HT-29 (cell line): Measurements from ENCODE around the gene TOR1AIP2. TPM values are rescaled to one million over a fixed set of nuclear protein-coding genes. Genes with fewer than 3 reads are reported as not detected.
"Not testable (repeated sequence)": the region's sequence is repeated elsewhere in the genome, so short reads cannot be mapped to it uniquely, and the experiment has no call there.

Experiments used
- DNase-seq: peaks from one replicate; pipeline ENCODE4 v3.0.0-alpha.2; 2015; ENCODE audit warnings: low spot score
- total RNA-seq: library from RNA; depleted of rRNA; stranded (reverse); fragments of >200 nt; shearing (Covaris generic); gene quantifications from 2 replicates; pipeline ENCODE4 v1.2.3, GENCODE V29; 2014; rRNA removed

TOR1AIP2 gene
- total RNA-seq, 1 experiment from 2014 or later: 32.6 TPM

- DNase-seq: no peak
These were observed 69.7 kb downstream of the TOR1AIP2 start for GRCh38 chr1:179807691-179808485.

DNA sequence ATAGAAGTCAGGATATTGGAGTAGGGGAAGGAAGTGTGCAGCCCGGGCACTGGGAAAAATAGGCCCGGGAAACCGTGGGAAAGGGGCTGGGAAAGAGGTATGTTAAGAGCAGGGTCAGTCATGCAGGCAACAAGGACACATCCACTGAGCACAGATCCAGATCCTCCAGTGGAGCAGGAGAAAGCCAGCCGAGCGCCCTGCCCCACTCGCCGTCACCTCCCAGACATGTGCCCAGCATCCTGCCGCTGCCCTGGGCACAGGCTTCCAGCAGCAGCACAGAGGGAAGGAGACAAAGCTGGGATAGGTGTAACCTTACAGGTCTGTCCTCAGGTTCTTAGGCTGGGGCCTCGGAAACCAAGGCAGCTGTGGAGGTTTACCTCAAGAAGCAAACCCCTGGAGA, 70.3 kb downstream of the TOR1AIP2 start:
- DNase-seq: no peak

GRCh38 chr1:179806333-179806732, 71.3 kb downstream of the TOR1AIP2 start:
- DNase-seq: no peak

GRCh38 chr1:179805291-179806195, 72.1 kb downstream of the TOR1AIP2 start:
- no peak for DNase-seq

DNA sequence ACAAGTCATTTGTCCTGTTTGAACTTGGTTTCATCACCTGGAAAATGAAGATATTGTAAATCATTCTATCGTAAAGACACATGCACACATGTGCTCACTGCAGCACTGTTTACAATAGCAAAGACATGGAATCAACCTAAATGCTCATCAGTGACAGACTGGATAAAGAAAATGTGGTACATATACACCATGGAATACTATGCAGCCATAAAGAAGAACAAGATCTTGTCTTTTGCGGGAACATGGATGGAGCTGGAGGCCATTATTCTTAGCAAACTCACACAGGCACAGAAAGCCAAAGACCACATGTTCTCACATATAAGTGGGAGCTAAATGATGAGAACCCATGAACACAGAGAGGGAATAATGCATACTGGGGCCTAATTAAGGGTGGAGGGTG, 73.2 kb downstream of the TOR1AIP2 start:
- DNase-seq: not testable (repeated sequence)

DNA sequence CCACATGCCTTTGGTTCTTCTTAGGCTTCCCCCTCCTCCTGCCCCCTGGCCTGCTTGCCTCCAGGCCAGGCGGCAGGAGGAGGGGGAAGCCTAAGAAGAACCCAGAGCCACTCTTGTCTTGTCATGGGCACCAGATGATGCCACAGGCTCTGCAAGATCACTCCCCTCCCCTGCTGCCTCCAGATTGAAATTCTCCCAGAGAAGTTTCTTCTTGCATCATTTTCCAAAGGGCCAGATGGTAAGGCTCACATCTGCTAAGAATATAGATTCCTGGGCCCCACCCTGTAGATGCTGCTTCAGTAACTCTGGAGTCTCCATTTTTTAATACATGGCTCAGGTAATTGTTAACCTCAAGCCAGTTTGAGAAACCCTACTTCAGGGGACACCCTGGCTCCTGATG, 73.7 kb downstream of the TOR1AIP2 start:
- no peak for DNase-seq

DNA sequence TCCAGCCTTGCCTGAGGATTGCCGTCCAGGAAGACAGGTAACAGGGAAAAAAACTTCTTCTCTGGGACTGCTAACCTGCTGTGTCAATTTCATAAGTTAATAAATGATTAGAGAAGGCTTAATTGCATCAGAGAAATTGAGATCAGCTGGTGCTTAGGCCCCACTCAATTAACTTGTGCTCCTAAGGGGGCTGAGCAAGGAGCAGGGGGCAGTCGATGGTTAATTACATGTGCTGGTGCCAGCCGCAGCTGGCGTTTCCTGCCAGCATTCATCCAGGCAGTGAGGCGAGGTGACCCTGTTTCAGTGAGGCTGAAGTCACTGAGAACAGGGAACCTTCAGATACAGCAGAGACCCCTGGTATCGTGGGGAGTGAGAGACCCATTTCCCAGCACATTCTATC, 74.5 kb downstream of the TOR1AIP2 start:
- no peak for DNase-seq

DNA sequence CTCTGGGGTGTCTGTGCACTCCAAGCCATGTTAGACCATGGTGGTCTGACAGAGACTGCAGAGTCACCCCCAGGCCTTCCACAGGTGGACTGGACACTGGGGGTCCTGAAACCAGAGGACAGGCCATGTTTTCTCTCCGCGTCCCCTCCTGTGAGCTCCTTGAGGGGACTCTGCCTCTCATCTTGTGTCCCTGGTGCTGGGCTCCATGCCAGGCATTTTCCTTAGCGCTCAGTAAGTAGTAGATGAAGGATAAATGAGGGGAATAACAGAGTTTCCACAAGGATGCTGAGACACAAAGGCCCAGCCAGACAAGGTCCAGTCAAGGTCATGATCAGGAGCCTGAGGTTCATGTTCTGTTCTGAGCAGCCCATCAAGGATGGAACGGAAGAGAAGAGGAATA, 77.1 kb downstream of the TOR1AIP2 start:
- DNase-seq: no peak

GRCh38 chr1:179798864-179799516, 78.6 kb downstream of the TOR1AIP2 start:
- DNase-seq: no peak

DNA sequence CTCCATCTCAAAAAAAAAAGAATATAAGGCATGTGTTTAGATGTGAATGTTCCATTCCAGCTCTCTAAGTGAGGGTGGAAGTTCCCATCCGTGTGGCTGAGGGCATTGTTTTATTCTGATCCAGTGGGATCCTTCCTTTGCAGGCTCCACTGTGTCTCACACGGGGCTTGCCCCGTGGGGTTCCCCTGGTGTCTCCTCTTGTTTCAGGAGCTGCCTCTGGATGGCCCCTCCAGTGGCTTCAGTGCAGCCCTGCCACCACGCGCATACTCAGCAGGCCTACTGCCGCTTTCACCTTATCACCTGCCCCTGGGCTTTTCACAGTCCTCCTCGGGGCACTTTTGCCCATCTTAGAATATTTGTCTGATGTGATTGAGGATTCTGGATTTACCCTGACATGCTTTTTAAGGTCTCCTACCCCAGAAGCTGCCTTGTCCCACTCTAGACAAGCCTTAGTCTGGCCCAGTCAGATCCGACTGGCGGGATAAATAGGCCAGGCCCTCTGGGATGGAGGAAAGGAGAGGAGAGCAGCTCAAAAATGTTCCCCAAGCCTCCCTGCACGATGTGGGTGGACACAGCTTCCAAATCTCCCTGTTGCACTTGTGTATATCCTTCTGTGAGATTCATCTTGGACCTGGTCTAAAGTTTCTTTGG, 79.3 kb downstream of the TOR1AIP2 start:
- no peak for DNase-seq

DNA sequence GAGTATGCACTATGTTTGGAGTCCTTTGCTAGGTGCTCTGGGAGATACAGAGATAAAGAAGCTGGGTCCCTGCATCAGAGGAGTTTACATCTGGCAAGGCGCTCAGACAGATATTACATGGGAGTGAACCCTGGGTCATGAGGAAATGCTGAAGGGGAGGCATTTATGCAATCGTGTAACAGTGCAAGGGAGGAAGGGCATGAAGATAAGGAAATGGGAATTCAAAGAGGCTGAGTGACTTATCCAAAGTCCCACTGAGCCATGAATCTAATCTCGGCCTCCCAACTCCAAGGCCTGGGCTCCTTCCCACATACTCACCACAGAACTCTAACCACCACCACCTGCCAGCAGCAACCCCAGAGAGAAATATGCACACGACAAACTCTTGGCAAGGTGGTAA, 82.9 kb downstream of the TOR1AIP2 start:
- DNase-seq: no peak

- DNase-seq: no peak
These were observed 83.5 kb downstream of the TOR1AIP2 start for GRCh38 chr1:179794146-179794545.

DNA sequence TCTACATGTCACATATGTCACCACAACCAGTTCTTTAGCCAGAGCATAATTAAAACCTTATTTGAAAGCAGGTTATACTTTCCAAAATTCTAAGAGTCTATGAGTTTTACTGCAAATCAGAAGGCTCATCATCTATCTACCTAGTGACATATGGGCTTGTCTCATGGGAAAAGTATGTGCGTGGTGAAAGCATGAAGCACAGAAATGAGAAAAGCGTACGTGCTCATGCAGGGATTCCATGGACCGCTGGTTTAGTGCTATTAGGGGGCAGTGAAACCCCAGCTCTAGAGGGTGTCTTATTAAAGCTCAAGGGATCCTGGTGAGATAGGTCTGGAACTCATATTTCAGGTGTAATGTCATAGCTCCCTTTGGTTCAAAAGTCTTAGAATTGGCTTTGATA, 84.3 kb downstream of the TOR1AIP2 start:
- no peak for DNase-seq

Other genes starting within 250 kb of the TOR1AIP2 start
- not detected in 2 replicates for gene FAM163A, start 134.5 kb downstream of the TOR1AIP2 start, total RNA-seq
- gene TOR1AIP1, start 4.5 kb upstream of the TOR1AIP2 start, total RNA-seq: 13.4 and 14.8 TPM in 2 replicates
- 16.1 and 27.3 TPM in 2 replicates for gene CEP350, start 77.0 kb upstream of the TOR1AIP2 start, total RNA-seq